T47D (cell line): ENCODE measurements around the gene CD6.

Source experiments
- DNase-seq, 2 experiments: peaks; one replicate each; pipeline versions ENCODE4 v3.0.0 to v3.0.0-alpha.2; 2011 to 2012; ENCODE audit warnings: low read depth in 1 of 2, low spot score in 1 of 2
- JUND ChIP-seq: IDR thresholded peaks from 2 replicates; pipeline ENCODE4 v1.6.1; 2012; ENCODE audit warnings: low read depth
- in situ Hi-C: cut with HindIII; loops from 2 replicates; pipeline ENCODE4 v1.10.0; 2016; ENCODE audit warnings: low sequenced_read_pairs, low pct_unique_long_range_greater_than_20kb

Gene CD6, protein sequence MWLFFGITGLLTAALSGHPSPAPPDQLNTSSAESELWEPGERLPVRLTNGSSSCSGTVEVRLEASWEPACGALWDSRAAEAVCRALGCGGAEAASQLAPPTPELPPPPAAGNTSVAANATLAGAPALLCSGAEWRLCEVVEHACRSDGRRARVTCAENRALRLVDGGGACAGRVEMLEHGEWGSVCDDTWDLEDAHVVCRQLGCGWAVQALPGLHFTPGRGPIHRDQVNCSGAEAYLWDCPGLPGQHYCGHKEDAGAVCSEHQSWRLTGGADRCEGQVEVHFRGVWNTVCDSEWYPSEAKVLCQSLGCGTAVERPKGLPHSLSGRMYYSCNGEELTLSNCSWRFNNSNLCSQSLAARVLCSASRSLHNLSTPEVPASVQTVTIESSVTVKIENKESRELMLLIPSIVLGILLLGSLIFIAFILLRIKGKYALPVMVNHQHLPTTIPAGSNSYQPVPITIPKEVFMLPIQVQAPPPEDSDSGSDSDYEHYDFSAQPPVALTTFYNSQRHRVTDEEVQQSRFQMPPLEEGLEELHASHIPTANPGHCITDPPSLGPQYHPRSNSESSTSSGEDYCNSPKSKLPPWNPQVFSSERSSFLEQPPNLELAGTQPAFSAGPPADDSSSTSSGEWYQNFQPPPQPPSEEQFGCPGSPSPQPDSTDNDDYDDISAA

DNA sequence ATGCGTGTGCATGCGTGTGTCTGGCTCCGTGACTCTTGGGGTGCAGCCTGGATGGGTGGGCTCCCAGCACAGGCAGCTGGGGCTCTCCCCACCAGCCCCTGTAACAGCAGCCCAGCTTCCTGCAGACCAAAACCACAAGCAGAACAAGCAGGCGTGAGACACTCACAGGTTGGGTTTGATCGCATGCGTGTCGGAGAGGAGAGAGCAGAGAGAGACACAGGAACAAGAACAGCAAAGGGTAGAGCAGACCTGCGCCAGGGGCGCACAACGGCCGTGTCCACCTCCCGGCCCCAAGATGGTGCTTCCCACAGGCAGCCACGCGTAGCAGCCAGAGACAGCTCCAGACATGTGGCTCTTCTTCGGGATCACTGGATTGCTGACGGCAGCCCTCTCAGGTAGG is at the start of gene CD6:
Gene CD6 (plus strand): TSS at position 161 of the 400 bp plus-strand sequence. CDS start 186 bp downstream, at position 347.
- TF ChIP-seq JUND = no peak
- in situ Hi-C loops = no loop called here
- no peak for DNase-seq

DNA sequence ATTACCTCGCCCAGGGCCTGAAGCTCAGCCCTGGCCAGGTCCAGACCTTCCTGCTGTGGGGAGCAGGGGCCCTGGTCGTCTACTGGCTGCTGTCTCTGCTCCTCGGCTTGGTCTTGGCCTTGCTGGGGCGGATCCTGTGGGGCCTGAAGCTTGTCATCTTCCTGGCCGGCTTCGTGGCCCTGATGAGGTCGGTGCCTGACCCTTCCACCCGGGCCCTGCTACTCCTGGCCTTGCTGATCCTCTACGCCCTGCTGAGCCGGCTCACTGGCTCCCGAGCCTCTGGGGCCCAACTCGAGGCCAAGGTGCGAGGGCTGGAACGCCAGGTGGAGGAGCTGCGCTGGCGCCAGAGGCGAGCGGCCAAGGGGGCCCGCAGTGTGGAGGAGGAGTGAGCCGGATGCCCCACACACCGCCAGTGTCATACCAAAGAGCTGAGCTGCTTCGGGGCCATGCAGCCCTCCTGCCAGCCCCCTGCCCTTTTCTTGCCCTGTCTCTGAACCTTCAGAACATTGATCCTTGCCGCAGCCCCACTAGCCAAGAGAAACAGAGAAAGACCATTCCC is 49.6 kb upstream of the CD6 start:
- no peak for DNase-seq

DNA sequence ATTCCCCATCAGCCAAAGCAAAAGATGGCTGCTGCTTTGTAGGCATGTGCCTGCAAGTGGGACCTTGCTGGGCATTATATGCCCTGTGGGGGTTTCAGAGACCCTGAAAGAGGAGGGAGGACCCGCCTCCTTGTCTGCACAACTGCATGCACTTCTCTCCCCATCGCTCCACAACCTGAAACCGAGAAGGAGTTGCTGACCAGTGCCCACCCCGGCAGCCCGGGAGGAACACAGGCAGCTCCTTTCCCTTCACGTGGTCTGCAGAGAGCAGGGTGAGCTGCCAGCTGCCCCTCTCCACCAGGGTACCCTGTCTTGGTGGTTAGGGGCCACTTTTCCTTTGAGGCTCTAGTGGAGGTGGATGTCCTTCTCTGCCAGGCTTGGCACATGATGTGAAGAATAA is 48.6 kb upstream of the CD6 start:
- in situ Hi-C loops = no loop called here
- TF ChIP-seq JUND = no peak
- no peak for DNase-seq

More for the DNA sequence above, 49.6 kb upstream of the CD6 start:
- in situ Hi-C loops = no loop called here
- no peak for TF ChIP-seq JUND

DNA sequence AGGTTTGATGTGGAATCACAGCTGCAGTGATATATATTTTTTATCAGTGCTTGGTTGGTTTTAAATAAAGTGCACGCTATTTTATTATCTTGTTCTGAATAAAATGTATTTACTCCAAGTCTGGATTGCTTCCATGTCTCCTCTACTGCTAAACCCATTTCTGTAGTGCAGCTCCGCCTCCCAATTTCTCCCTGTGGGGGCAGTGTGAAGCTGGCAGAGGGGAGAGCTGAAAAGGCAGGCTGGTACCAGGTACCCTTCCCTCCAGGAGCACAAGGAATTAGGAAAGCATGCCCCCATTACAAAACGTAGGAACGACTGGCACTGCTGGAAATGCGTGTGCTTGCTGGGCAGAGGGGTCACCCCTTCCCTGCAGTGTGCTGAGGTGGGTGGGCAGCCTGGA is 48.2 kb upstream of the CD6 start:
- in situ Hi-C loops = no loop called here
- TF ChIP-seq JUND = no peak
- peak in 1 of 2 experiments; percentile 34 for DNase-seq

DNA sequence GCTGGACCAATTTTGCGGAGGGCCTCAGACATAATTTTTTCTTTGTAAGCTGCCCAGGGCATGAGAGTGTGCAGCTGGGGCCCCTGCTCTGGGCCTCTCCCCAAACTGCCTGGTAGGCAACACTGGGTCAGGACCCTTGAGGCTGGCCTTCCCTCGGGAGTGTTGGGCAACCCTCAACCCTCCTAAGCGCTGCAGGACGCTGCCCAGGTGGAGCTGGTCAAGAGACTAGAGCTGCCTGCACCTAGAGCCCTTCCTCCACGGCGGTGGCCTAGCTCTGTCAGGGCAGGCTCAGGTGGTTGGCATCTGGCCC is 47.7 kb upstream of the CD6 start:
- no peak for TF ChIP-seq JUND
- peak in 1 of 2 experiments; percentile 56 for DNase-seq
- in situ Hi-C loops = no loop called here

DNA sequence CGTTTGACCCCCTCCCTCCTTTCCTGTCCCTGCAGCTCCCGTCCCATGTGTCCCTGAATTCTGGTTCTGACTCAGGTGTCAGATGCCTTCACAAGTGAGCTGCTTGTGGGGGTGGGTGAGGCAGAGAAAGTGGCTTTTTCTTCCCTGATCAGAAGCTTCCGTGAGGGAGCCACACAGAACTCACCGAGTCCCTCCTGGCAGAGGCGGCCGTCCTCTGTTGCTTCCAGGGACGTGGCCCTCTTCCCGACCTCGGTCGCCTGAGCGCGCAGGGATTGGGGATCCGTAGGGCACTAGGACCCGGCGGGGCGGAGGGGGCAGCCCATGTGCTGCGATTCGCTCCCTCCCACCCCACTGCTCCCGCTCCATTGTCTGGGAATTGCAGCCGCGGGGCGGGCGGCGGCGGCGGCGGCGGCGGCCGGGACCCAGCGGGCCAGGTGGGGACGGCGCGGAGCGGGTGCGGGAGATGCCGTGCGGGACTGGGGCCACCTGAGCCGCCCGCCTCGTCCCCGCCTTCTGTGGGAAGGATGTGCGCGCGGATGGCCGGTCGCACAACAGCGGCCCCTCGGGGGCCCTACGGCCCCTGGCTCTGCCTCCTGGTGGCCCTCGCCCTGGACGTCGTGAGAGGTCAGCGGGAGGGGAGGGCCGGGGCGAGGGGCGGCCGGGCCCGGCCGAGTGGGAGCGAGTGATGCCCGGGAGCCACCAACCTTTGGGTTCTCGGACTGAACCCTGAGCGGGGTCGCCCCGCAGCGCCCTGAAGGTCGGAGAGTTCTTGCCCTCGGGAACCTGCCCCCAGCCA is 47.2 kb upstream of the CD6 start, which contains the start of gene TMEM132A:
Gene TMEM132A (plus strand): TSS at position 351 of the 796 bp plus-strand sequence. CDS start 174 bp downstream, at position 525.
- TF ChIP-seq JUND = no peak
- in situ Hi-C loops = no loop called here
- DNase-seq = peak; percentile 89 to 99

DNA sequence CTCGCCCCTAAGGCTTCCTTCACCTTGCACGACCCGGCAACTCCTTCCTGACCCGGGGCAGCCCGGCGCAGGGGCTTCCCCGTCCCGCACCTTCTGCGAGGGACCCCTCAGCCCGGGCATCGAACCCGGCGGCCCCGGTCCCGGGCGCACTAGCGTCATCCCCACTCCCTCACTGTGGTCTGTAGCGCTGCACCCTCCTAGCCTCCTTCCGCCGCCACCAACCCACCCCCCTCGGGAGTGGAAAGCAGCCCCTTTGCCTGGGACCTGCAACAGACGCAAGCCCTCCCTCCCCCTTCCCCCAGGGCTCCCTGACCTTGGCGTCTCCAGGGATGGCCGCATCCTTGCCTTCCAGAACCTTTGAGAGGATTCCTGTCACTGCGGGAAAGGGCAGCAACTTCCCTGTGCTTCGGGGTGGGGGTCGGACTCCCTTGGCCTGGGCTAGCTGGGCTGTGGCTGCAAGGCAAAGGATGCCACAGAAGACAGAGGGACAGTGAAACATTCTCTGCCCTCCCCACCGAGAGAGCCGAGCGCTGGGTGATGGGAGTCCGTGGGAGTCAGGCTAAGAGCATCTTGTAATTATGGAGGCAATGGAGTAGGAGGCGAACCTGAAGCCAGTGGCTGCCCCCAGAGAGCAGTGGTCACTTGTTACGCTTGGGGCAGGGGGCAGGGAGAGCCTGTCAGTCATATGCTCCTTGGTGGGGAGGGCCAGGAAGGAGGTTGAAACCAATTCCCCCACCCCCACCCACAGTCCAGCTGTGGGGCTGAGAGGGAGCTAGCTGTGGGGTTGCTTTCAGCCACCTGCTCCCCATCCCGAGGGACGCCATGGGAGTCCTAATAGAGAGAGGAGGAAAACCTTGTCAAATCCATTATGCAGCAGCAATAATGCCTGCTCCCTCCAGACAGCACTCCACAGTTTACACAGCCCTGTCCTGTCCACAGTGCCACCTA is 46.3 kb upstream of the CD6 start:
- TF ChIP-seq JUND = no peak
- peak in 1 of 2 experiments; percentile 48 for DNase-seq
- in situ Hi-C loops = no loop called here

DNA sequence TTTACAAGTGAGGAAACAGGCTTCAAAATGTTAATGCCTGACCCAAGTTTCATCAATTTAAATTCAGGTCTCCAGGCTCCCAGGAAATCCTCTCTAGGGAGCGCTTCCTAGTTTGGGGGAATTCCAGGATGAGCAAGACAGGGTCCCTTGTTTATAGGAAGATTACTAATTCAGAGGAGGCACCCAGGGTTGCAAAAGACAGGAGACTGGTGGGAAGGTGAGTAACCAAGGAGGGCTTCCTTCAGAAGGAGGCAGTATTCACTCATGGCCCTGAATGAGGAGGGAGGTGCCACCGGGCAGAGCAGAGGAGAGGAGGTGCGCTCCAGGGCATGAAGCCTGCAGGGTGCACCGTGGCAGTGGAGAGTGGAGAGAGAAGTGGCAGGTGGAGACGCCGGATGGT is 45.6 kb upstream of the CD6 start:
- in situ Hi-C loops = no loop called here
- peak in 1 of 2 experiments; percentile 52 for DNase-seq
- no peak for TF ChIP-seq JUND

DNA sequence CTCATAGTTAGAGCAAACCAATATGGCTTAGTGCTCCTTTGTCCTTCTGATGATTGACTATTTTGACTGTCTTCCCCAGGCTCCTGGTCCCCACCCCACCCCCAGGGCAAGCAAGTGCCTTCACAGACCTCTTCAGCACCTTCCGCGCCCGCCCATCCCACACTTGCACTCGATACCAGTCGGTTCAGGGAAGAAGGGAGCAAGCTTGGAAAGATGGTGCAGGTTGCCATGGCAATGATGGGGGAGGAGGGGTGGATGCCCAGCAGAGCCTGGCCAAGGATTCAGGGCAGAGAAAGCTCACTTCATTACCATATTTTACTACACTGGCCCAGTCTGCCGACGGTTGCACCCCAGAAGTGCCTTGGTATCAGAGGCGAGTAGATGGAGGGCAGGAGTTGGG is 45.0 kb upstream of the CD6 start:
- in situ Hi-C loops = no loop called here
- no peak for DNase-seq
- TF ChIP-seq JUND = no peak

DNA sequence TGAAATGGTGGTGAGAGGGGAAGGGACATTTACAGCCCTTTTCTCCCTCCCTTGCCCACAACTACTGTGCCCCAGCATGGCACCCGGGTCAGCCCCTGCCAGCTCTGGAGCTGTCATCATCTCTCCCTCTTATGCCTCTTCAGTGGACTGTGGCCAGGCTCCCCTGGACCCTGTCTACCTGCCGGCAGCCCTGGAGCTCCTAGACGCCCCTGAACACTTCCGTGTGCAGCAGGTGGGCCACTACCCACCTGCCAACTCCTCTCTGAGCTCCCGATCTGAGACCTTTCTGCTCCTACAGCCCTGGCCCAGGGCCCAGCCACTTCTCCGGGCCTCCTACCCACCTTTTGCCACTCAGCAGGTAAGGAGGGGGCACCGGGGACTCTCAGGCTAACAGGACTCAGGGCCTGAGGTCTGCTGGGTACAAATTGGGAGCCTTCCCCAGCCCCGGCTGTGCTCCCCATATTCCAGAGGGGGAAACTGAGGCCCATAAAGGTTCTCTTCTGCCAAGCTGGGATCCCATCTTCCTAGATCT is 44.4 kb upstream of the CD6 start:
- in situ Hi-C loops = no loop called here
- DNase-seq = no peak
- TF ChIP-seq JUND = no peak

DNA sequence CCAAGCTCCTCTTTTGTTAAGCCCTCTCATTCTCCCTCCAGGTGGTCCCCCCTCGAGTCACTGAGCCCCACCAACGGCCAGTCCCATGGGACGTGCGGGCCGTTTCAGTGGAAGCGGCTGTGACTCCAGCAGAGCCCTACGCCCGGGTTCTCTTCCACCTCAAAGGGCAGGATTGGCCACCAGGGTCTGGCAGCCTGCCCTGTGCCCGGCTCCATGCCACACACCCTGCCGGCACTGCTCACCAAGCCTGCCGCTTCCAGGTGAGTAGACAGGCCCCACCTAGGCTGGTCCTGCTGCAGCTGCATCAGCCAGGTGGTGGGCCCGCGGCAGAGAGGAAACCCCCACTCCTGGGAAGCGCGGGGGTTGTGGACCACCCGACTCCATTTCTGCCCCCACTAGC is 43.9 kb upstream of the CD6 start:
- DNase-seq = no peak
- in situ Hi-C loops = no loop called here
- TF ChIP-seq JUND = no peak
